ENCODE measurements around the gene KCNH1. TPM values are rescaled to one million over a fixed set of nuclear protein-coding genes. Genes with fewer than 3 reads are reported as not detected.

KCNH1 gene
- total and polyA plus RNA-seq, 10 donors, result not detected

DNA sequence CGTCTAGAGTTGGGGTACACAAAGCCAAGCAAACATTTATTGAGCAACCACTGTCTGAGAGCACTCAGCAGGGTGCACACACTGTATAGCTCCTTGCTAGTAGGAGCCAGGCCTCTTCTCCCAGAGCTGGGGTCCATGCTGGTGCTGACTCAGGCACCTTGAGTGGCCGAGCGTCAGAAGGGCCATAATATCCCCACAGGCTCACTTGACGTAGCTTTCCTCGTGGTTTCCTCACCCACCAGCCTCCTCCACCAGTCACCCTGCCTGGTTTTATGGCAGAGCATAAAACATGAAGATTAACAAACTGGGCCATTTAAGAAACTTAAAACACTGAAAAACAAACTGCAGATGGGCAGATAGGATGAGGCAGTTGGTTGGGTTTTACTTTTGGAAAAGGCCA is 443.7 kb downstream of the KCNH1 start:
- no peak for DNase-seq
- H3K27ac ChIP-seq, result no peak overlapping the region
- no peak for TF ChIP-seq POLR2AphosphoS5 (IDR thresholded peaks at IDR 0.05)
- intact Hi-C loops (cut with DNase I; ENCODE audit: low total_unique reads), result no loop called here
- 81 to 94% (median 87%) methylated on average over 5 of the region's 5 CpGs for WGBS, 5 donors
- H3K4me1 ChIP-seq, result no peaks in the 10 kb centered on the region
- no peaks in the 10 kb centered on the region for H3K9me3 ChIP-seq
- H3K36me3 ChIP-seq, result no peaks in the 10 kb centered on the region
- H3K27me3 ChIP-seq (replicated peaks in 1 of 7), result no peaks in the 10 kb centered on the region
- H3K4me3 ChIP-seq, result no peak overlapping the region

DNA sequence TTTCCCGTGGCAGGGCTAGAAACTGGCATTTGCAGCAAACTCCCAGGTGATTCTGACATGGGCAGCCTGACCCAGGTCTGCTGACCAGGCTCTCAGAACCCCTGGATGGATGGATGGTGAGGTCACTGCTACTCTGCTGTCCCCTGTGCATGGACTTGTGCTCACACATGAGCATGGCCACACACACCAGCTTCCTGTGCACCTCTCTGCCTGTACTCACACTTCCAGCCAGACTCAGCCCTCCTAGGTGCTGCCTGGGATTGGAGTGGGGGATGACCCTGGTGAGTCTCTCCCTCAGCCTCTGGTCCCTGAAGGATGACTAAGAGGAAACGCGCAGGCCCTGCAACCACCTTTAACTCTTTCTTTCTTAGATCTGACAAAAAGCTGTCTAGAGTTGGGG is 444.1 kb downstream of the KCNH1 start:
- intact Hi-C loops (cut with DNase I; ENCODE audit: low total_unique reads), result no loop called here
- 86 to 96% (median 90%) methylated on average over 3 of the region's 3 CpGs for WGBS, 5 donors
- Histone ChIP-seq H3K9me3 (no peaks in the 10 kb centered on the region), H3K27ac (no peak overlapping the region), H3K27me3 (replicated peaks in 1 of 7) (no peaks in the 10 kb centered on the region), H3K36me3 (no peaks in the 10 kb centered on the region), H3K4me3 (no peak overlapping the region), H3K4me1 (no peaks in the 10 kb centered on the region)
- TF ChIP-seq POLR2A (IDR thresholded peaks at IDR 0.05) (no peak), POLR2AphosphoS5 (IDR thresholded peaks at IDR 0.05) (no peak)
- TF ChIP-seq, protein P1, sequence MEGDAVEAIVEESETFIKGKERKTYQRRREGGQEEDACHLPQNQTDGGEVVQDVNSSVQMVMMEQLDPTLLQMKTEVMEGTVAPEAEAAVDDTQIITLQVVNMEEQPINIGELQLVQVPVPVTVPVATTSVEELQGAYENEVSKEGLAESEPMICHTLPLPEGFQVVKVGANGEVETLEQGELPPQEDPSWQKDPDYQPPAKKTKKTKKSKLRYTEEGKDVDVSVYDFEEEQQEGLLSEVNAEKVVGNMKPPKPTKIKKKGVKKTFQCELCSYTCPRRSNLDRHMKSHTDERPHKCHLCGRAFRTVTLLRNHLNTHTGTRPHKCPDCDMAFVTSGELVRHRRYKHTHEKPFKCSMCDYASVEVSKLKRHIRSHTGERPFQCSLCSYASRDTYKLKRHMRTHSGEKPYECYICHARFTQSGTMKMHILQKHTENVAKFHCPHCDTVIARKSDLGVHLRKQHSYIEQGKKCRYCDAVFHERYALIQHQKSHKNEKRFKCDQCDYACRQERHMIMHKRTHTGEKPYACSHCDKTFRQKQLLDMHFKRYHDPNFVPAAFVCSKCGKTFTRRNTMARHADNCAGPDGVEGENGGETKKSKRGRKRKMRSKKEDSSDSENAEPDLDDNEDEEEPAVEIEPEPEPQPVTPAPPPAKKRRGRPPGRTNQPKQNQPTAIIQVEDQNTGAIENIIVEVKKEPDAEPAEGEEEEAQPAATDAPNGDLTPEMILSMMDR (IDR thresholded peaks at IDR 0.05 in 8 of 11, conservative IDR thresholded peaks at IDR 0.05 in 3 of 11), result no peak
- DNase-seq, result no peak

DNA sequence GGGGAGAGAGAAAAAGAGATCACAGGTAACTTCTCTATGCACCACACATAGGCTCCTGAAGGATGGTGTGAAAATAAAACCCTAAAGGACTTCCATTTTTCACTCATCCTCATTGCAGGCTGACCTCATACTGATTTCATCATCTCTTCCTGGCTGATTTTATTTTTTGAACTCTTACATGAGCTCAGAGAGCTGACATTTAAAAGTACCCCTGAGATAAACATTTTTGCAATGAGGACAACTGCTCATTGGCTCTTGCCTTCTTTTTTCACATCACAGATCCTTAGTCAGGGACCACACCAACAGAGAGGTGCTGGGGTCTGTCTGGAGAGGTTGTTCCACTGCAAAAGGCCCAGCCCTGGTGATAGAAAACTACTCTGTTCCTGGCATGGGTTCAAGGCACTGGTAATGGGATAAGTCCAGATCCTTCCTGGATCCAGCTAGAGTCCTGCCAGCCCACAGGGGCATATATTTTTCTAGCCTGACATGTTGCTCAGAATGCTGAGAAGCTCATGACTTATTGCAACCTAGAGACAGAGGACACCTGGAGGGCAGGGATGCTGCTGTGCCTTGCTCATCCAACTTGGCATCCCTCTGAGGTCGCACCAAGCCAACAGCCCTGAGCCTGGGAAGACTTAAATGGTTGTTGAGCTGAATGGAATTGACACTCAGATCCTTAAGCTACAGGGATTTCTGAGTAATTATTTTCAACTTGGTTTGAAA is 445.3 kb downstream of the KCNH1 start:
- no peaks in the 10 kb centered on the region for H3K9me3 ChIP-seq
- intact Hi-C loops (cut with DNase I; ENCODE audit: low total_unique reads), result no loop called here
- no peak overlapping the region for H3K27ac ChIP-seq
- 60 to 100% (median 87%) methylated on average over 1 of the region's 1 CpG for WGBS, 5 donors
- no peaks in the 10 kb centered on the region for H3K36me3 ChIP-seq
- no peak for DNase-seq
- no peaks in the 10 kb centered on the region for H3K27me3 ChIP-seq (replicated peaks in 1 of 7)
- no peak overlapping the region for H3K4me3 ChIP-seq
- no peaks in the 10 kb centered on the region for H3K4me1 ChIP-seq
- TF ChIP-seq POLR2A (IDR thresholded peaks at IDR 0.05), result no peak
- TF ChIP-seq POLR2AphosphoS5 (IDR thresholded peaks at IDR 0.05), result no peak
- TF ChIP-seq, protein P1 (IDR thresholded peaks at IDR 0.05 in 8 of 11, conservative IDR thresholded peaks at IDR 0.05 in 3 of 11), result no peak

DNA sequence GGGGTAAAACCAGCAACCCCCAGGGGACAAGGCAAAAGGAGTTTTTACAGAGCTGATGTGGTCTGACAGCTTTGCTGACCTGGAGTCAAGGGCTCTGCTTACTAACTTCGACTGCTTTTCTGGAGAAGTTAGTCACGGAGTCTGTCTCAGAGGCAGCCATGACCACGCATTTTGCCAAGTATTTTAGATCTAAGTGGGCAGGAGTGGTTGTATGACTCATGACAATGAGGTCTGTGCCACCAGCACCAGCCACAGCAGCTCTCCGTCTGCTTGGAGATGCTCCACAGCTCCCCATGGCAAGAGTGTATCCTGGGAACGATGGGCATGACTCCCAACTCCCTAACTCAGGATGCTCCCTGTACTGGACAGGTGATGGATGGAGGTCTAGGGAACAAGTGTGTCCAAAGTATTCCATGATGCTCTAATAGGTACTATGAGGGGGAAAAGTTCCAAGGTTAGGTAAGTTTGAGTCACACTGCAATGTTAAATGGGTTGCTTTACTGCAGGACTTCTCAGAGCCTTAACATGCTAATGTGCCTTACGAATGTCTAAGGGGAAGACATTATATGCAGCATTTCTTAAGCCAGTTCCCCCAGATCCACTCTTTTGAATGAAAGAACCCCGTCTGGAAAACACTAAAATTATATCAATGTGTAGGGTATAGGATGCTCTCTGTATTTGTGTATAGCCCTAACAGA is 446.2 kb downstream of the KCNH1 start:
- TF ChIP-seq, protein P1 (IDR thresholded peaks at IDR 0.05 in 8 of 11, conservative IDR thresholded peaks at IDR 0.05 in 3 of 11), result no peak
- TF ChIP-seq POLR2AphosphoS5 (IDR thresholded peaks at IDR 0.05) (no peak), POLR2A (IDR thresholded peaks at IDR 0.05) (no peak)
- H3K27me3 ChIP-seq (replicated peaks in 1 of 7), result no peaks in the 10 kb centered on the region
- DNase-seq, result no peak
- intact Hi-C loops (cut with DNase I; ENCODE audit: low total_unique reads), result no loop called here
- H3K27ac ChIP-seq, result no peak overlapping the region
- no peaks in the 10 kb centered on the region for H3K9me3 ChIP-seq
- H3K4me1 ChIP-seq, result no peaks in the 10 kb centered on the region
- WGBS, 5 donors, result 77 to 89% (median 80%) methylated on average over 6 to 7 of the region's 7 CpGs
- H3K4me3 ChIP-seq, result no peak overlapping the region
- no peaks in the 10 kb centered on the region for H3K36me3 ChIP-seq
